DOHH2 (cell line): ENCODE measurements around the gene DSCAML1.

Experiments used
- CTCF ChIP-seq: fragments of 200-600 bp; sonication (generic); IDR thresholded peaks from one replicate; pipeline ENCODE4 v1.5.1; 2014; ENCODE audit warnings: antibody characterized with exemption, mild to moderate bottlenecking, low read depth, low read length; ENCODE audit not compliant: poor library complexity, severe bottlenecking
- EZH2phosphoT487 ChIP-seq: fragments of 200-600 bp; sonication (generic); IDR thresholded peaks from 2 replicates; pipeline ENCODE4 v1.6.1; 2017; ENCODE audit warnings: borderline replicate concordance, mild to moderate bottlenecking, antibody characterized with exemption, low read length, moderate library complexity, mixed read lengths

DNA sequence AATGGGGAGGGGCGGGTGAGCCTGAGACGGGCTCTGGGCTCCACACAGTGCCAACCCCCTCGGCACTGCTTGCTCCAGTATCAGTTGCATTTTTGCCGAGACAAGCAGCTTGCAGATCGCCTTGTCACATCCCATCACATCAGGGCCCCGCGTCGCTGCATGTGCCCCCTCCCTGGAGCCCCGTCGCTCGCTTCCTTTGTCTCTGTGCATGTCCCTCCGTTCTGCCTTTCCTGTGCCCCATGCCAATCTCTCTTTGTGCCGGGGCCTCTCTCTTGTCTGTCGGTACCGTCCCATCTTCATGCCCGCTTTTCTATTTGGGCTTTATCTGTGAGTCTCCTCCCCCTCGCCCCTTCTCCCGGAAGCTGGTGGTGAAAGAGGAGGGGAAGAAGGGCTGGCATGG, 267.2 kb downstream of the DSCAML1 start:
- no peak for TF ChIP-seq CTCF
- no peak for TF ChIP-seq EZH2phosphoT487
